Uterus (tissue), 2 donors: Measurements from ENCODE around the gene TXK.

Source experiments
- CTCF ChIP-seq, 4 experiments: fragments of 200-600 bp in 2 of 4; fragments of 450-650 bp in 2 of 4; sonication (generic) in 2 of 4; IDR thresholded peaks; one replicate each; pipeline ENCODE4 v1.5.1; 2016 to 2019; ENCODE audit warnings: antibody characterized with exemption in 4 of 4, mild to moderate bottlenecking in 2 of 4, moderate library complexity in 1 of 4
- POLR2A ChIP-seq, 2 donors: fragments of 450-650 bp; IDR thresholded peaks; one replicate each; pipeline ENCODE4 v1.6.1; 2016; ENCODE audit warnings: antibody characterized with exemption in 2 of 2, mild to moderate bottlenecking in 1 of 2, moderate library complexity in 1 of 2

GRCh38 chr4:48127682-48128404 is 6.2 kb downstream of the TXK start:
- TF ChIP-seq POLR2A (IDR thresholded peaks at IDR 0.05) (no peak), CTCF (IDR thresholded peaks at IDR 0.05) (peak; percentile 26 to 43 (median 34))
